H9 (cell line): ENCODE results near the gene POU3F2. TPM values are rescaled to one million over a fixed set of nuclear protein-coding genes. Genes with fewer than 3 reads are reported as not detected.

Experiments
- DNase-seq: peaks from one replicate; pipeline ENCODE4 v3.0.0-alpha.2; 2017
- H2AFZ ChIP-seq: one replicate; pipeline ENCODE4 v1.6.1; 2013; ENCODE audit warnings: mild to moderate bottlenecking, low read length, control low read depth, moderate library complexity
- H2AK5ac ChIP-seq: 2 replicates; pipeline ENCODE4 v1.6.1; 2013; ENCODE audit warnings: low read length, control low read depth, mixed read lengths; ENCODE audit not compliant: insufficient read length
- H2BK120ac ChIP-seq: one replicate; pipeline ENCODE4 v1.6.1; 2013; ENCODE audit warnings: low read depth, mild to moderate bottlenecking, low read length, control low read depth, inconsistent platforms; ENCODE audit not compliant: poor library complexity, severe bottlenecking
- H2BK12ac ChIP-seq: 2 replicates; pipeline ENCODE4 v1.6.1; 2013; ENCODE audit warnings: low read length, control low read depth, mixed read lengths, low read depth; ENCODE audit not compliant: insufficient read length
- H2BK15ac ChIP-seq: 2 replicates; pipeline ENCODE4 v1.6.1; 2013; ENCODE audit warnings: low read depth, low read length, control low read depth
- H2BK20ac ChIP-seq: one replicate; pipeline ENCODE4 v1.6.1; 2013; ENCODE audit warnings: low read depth, mild to moderate bottlenecking, low read length, control low read depth, inconsistent platforms; ENCODE audit not compliant: poor library complexity, severe bottlenecking
- H2BK5ac ChIP-seq: 2 replicates; pipeline ENCODE4 v1.6.1; 2013; ENCODE audit warnings: low read length, control low read depth, mixed read lengths; ENCODE audit not compliant: insufficient read length
- H3K14ac ChIP-seq: 2 replicates; pipeline ENCODE4 v1.6.1; 2013; ENCODE audit warnings: low read length, control low read depth; ENCODE audit not compliant: insufficient read depth
- H3K18ac ChIP-seq: 2 replicates; pipeline ENCODE4 v1.6.1; 2013; ENCODE audit warnings: low read depth, mild to moderate bottlenecking, mixed read lengths, low read length, control low read depth; ENCODE audit not compliant: insufficient read length
- H3K23ac ChIP-seq: 2 replicates; pipeline ENCODE4 v1.6.1; 2013; ENCODE audit warnings: low read length, control low read depth, mixed read lengths, low read depth; ENCODE audit not compliant: insufficient read length
- H3K23me2 ChIP-seq: 2 replicates; pipeline ENCODE4 v1.6.1; 2013; ENCODE audit warnings: low read depth, mild to moderate bottlenecking, mixed read lengths, low read length, control low read depth; ENCODE audit not compliant: insufficient read length, poor library complexity, severe bottlenecking
- H3K27ac ChIP-seq: 2 replicates; pipeline ENCODE4 v1.5.1; 2013; ENCODE audit warnings: low read length, control low read depth, mixed read lengths, low read depth; ENCODE audit not compliant: insufficient read length
- H3K27me3 ChIP-seq: 2 replicates; pipeline ENCODE4 v1.6.1; 2013; ENCODE audit warnings: low read length, control low read depth, inconsistent platforms; ENCODE audit not compliant: insufficient read depth
- H3K4ac ChIP-seq: 2 replicates; pipeline ENCODE4 v1.6.1; 2013; ENCODE audit warnings: low read depth, mild to moderate bottlenecking, control low read depth, inconsistent platforms, low read length, moderate library complexity
- H3K4me1 ChIP-seq: 2 replicates; pipeline ENCODE4 v1.6.1; 2013; ENCODE audit warnings: low read length, control low read depth, inconsistent platforms; ENCODE audit not compliant: insufficient read depth
- H3K4me2 ChIP-seq: 2 replicates; pipeline ENCODE4 v1.6.1; 2013; ENCODE audit warnings: low read length, control low read depth, mixed read lengths; ENCODE audit not compliant: insufficient read length, insufficient read depth
- H3K56ac ChIP-seq: 2 replicates; pipeline ENCODE4 v1.6.1; 2013; ENCODE audit warnings: low read depth, mild to moderate bottlenecking, mixed read lengths, low read length, control low read depth; ENCODE audit not compliant: insufficient read length
- H3K79me1 ChIP-seq: 2 replicates; pipeline ENCODE4 v1.6.1; 2013; ENCODE audit warnings: low read depth, mild to moderate bottlenecking, moderate library complexity, low read length, control low read depth, inconsistent platforms; ENCODE audit not compliant: insufficient read depth, poor library complexity, severe bottlenecking
- H3K79me2 ChIP-seq: 2 replicates; pipeline ENCODE4 v1.6.1; 2013; ENCODE audit warnings: low read length, control low read depth, inconsistent platforms; ENCODE audit not compliant: insufficient read depth
- H3K9ac ChIP-seq: 2 replicates; pipeline ENCODE4 v1.6.1; 2013; ENCODE audit warnings: low read length, control low read depth, mixed read lengths; ENCODE audit not compliant: insufficient read length; ENCODE audit errors: extremely low read depth
- H3K9me3 ChIP-seq: one replicate; pipeline ENCODE4 v1.6.1; 2013; ENCODE audit warnings: low read depth, low read length, inconsistent platforms; ENCODE audit not compliant: control insufficient read depth
- H3T11ph ChIP-seq: one replicate; pipeline ENCODE4 v1.6.1; 2013; ENCODE audit warnings: mild to moderate bottlenecking, low read length, control low read depth, inconsistent platforms
- H4K20me1 ChIP-seq: one replicate; pipeline ENCODE4 v1.6.1; 2013; ENCODE audit not compliant: control insufficient read depth, insufficient read length, insufficient read depth
- H4K5ac ChIP-seq: 2 replicates; pipeline ENCODE4 v1.6.1; 2013; ENCODE audit warnings: low read depth, mild to moderate bottlenecking, mixed read lengths, low read length, control low read depth; ENCODE audit not compliant: insufficient read length
- H4K8ac ChIP-seq: replicated peaks from 2 replicates; pipeline ENCODE4 v1.6.1; 2013; ENCODE audit warnings: low read length, control low read depth, mixed read lengths, low read depth; ENCODE audit not compliant: insufficient read length
- H4K91ac ChIP-seq: 2 replicates; pipeline ENCODE4 v1.6.1; 2013; ENCODE audit warnings: low read depth, mild to moderate bottlenecking, moderate library complexity, mixed read lengths, low read length, control low read depth; ENCODE audit not compliant: insufficient read length
- H3K27ac Mint-ChIP-seq, 3 experiments: 2 replicates in 2 of 3; 3 replicates in 1 of 3; pipeline ENCODE4 v1.8.0; 2020 to 2021; ENCODE audit warnings: mixed read lengths in 3 of 3, mild to moderate bottlenecking in 1 of 3, moderate library complexity in 1 of 3
- H3K27me3 Mint-ChIP-seq: 2 replicates; pipeline ENCODE4 v1.8.0; 2021; ENCODE audit warnings: low read depth, mild to moderate bottlenecking, moderate library complexity, mixed read lengths
- H3K36me3 Mint-ChIP-seq, 3 experiments: 2 replicates in 2 of 3; 3 replicates in 1 of 3; pipeline ENCODE4 v1.8.0; 2020 to 2021; ENCODE audit warnings: low read depth in 3 of 3, mixed read lengths in 3 of 3; ENCODE audit not compliant: insufficient read depth in 1 of 3
- H3K4me1 Mint-ChIP-seq, 2 experiments: 2 replicates each; pipeline ENCODE4 v1.8.0; 2020; ENCODE audit warnings: mixed read lengths in 2 of 2
- H3K4me3 Mint-ChIP-seq, 2 experiments: 2 replicates in 1 of 2; 3 replicates in 1 of 2; pipeline ENCODE4 v1.8.0; 2020 to 2021; ENCODE audit warnings: mild to moderate bottlenecking in 2 of 2, mixed read lengths in 2 of 2, moderate library complexity in 1 of 2
- H3K9me3 Mint-ChIP-seq, 2 experiments: 2 replicates in 1 of 2; 3 replicates in 1 of 2; pipeline ENCODE4 v1.8.0; 2020; ENCODE audit warnings: mild to moderate bottlenecking in 2 of 2, mixed read lengths in 2 of 2, moderate library complexity in 1 of 2
- CTCF ChIP-seq: fragments of 200-600 bp; sonication (generic); conservative IDR thresholded peaks from 3 replicates; pipeline ENCODE4 v1.8.0; 2021; ENCODE audit warnings: antibody characterized with exemption, mild to moderate bottlenecking
- WGBS: extraction: QIAGEN DNeasy Blood & Tissue Kit; methylation state at CpG from one replicate; pipeline ENCODE4 v1.1.7; 2013; ENCODE audit warnings: missing lambda C conversion rate, low lambda C conversion rate, mixed read lengths; ENCODE audit not compliant: insufficient read length; ENCODE audit errors: extremely low coverage; 5-methylcytosine and 5-hydroxymethylcytosine counted together
- total RNA-seq: library from RNA; stranded (reverse); gene quantifications from 2 replicates; pipeline ENCODE4 v1.2.1, GENCODE V29; 2021

POU3F2 gene
- total RNA-seq, 1 experiment from 2014 or later: 0.09 TPM

GRCh38 chr6:98871821-98872220 lies 37.4 kb downstream of the POU3F2 start:
- H2AK5ac ChIP-seq: no peak overlapping the region
- H4K8ac ChIP-seq: no peak overlapping the region
- H3K9me3 Mint-ChIP-seq: no peaks in the 10 kb centered on the region
- no peak overlapping the region for H3K9ac ChIP-seq
- no peaks in the 10 kb centered on the region for H4K20me1 ChIP-seq
- no peak overlapping the region for H3T11ph ChIP-seq
- H2BK120ac ChIP-seq: no peak overlapping the region
- H3K27ac Mint-ChIP-seq: no peak overlapping the region
- H3K9me3 ChIP-seq: no peaks in the 10 kb centered on the region
- H3K27me3 ChIP-seq: no peaks in the 10 kb centered on the region
- H3K23ac ChIP-seq: no peak overlapping the region
- no peak overlapping the region for H3K4me3 Mint-ChIP-seq
- no peak for TF ChIP-seq CTCF
- H2BK5ac ChIP-seq: no peak overlapping the region
- H2BK12ac ChIP-seq: no peak overlapping the region
- no peak overlapping the region for H3K4ac ChIP-seq
- no peak overlapping the region for H4K91ac ChIP-seq
- H4K5ac ChIP-seq: no peak overlapping the region
- no peaks in the 10 kb centered on the region for H3K79me2 ChIP-seq
- no peak overlapping the region for H3K56ac ChIP-seq
- no peaks in the 10 kb centered on the region for H3K4me1 Mint-ChIP-seq
- H3K27me3 Mint-ChIP-seq: no peaks in the 10 kb centered on the region
- H3K14ac ChIP-seq: no peak overlapping the region
- H2AFZ ChIP-seq: no peak overlapping the region
- H2BK15ac ChIP-seq: no peak overlapping the region
- H3K4me2 ChIP-seq: no peak overlapping the region
- no peak for DNase-seq
- no peaks in the 10 kb centered on the region for H3K79me1 ChIP-seq
- H2BK20ac ChIP-seq: no peak overlapping the region
- no peak overlapping the region for H3K18ac ChIP-seq
- H3K4me1 ChIP-seq: no peaks in the 10 kb centered on the region
- WGBS: no CpG with 5 or more reads among the region's 3 CpGs
- H3K36me3 Mint-ChIP-seq: peaks cover 0 to 7% (median 0%) of the 10 kb centered on the region in 3 experiments; a peak in 1 of 7 replicates
- no peak overlapping the region for H3K27ac ChIP-seq
- H3K23me2 ChIP-seq: no peaks in the 10 kb centered on the region
